Activated CD4-positive, alpha-beta T cell treated with anti-CD3 and anti-CD28 coated beads, Interleukin-2, amount 10 ng/mL, durations not matched to agents 7 days and 5 days (primary cell): ENCODE results near the gene ERC1. TPM values are rescaled to one million over a fixed set of nuclear protein-coding genes. Genes with fewer than 3 reads are reported as not detected.

Experiments
- CTCF ChIA-PET: fragments of 350-600 bp; sonication (Branson Sonifier 250); formaldehyde crosslinking; loops from one replicate; lab custom pipeline; 2021; ENCODE audit warnings: antibody characterized with exemption; lab: Charles Lee
- POLR2A ChIA-PET: fragments of 350-600 bp; sonication (Branson Sonifier 250); formaldehyde crosslinking; loops from one replicate; lab custom pipeline; 2021; ENCODE audit warnings: antibody characterized with exemption; lab: Charles Lee
- DNase-seq: peaks from one replicate; pipeline ENCODE4 v3.0.0-alpha.2; 2020
- H3K27ac Mint-ChIP-seq: one replicate; pipeline ENCODE4 v1.8.0; 2021; ENCODE audit warnings: mild to moderate bottlenecking, moderate library complexity, mixed read lengths
- H3K27me3 Mint-ChIP-seq: one replicate; pipeline ENCODE4 v1.8.0; 2021; ENCODE audit warnings: mixed read lengths
- H3K36me3 Mint-ChIP-seq: one replicate; pipeline ENCODE4 v1.8.0; 2021; ENCODE audit warnings: low read depth, mixed read lengths
- H3K4me1 Mint-ChIP-seq: one replicate; pipeline ENCODE4 v1.8.0; 2021; ENCODE audit warnings: mixed read lengths
- H3K4me3 Mint-ChIP-seq: one replicate; pipeline ENCODE4 v1.8.0; 2021; ENCODE audit warnings: mild to moderate bottlenecking, moderate library complexity, mixed read lengths
- H3K9me3 Mint-ChIP-seq: one replicate; pipeline ENCODE4 v1.8.0; 2021; ENCODE audit warnings: mixed read lengths
- total RNA-seq, 2 experiments: library from RNA; stranded (reverse); gene quantifications; one replicate each; pipeline ENCODE4 v1.2.3, GENCODE V29; 2021

ERC1 gene
- total RNA-seq, 2 experiments from 2014 or later, result 38.7 to 43.4 TPM

DNA sequence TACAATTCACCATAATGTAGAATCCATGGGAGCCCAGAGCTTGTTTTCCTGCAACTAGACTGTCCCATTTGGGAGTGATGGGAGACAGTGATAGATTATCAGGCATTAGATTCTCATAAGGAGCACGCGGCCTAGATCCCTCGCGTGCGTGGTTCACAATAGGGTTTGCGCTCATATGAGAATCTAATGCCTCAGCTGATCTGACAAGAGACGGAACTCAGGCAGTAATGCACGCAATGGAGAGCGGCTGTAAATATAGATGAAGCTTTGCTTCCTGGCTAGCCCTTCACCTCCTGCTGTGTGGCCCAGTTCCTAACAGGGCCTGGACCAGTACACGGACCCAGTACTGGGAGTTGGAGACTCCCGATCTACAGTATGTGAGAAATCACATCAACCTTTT is 476.7 kb downstream of the ERC1 start:
- Mint-ChIP-seq H3K27me3 (no peaks in the 10 kb centered on the region), H3K36me3 (no peaks in the 10 kb centered on the region), H3K27ac (no peak overlapping the region), H3K4me3 (no peak overlapping the region), H3K4me1 (no peaks in the 10 kb centered on the region), H3K9me3 (no peaks in the 10 kb centered on the region)
- ChIA-PET POLR2A (no interaction called here), CTCF (no interaction called here)
- DNase-seq, result no peak

DNA sequence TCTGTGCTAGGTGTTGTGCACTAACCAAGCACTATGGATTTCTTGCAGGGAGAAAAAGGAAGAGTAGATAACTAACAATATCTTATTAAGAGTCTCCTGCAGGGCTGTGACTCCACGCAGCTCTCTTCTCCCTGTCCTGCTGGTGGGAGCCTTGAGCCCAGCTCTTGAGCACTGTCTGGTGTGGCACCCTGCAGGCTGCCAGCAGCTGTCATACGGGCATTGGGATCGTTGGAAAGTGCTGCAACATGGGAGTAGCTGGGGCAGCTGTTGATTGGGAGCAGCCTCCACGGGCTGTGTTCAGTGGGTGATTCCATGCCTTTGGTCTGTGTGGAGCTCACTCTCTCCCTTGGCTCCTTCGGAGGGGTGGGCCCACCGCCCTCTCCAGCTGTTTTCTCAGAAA is 478.0 kb downstream of the ERC1 start:
- no peaks in the 10 kb centered on the region for H3K4me1 Mint-ChIP-seq
- H3K36me3 Mint-ChIP-seq, result peaks cover 2% of the 10 kb centered on the region
- ChIA-PET CTCF (interaction anchor here (0.9 kb wide), 1 partner anchor 43 kb away, joined by 3 read pairs; no protein-coding TSS in a partner anchor), POLR2A (interaction anchor here (0.6 kb wide), 1 partner anchor 405 kb away, joined by 3 read pairs; no protein-coding TSS in a partner anchor)
- no peak overlapping the region for H3K4me3 Mint-ChIP-seq
- H3K9me3 Mint-ChIP-seq, result no peaks in the 10 kb centered on the region
- no peaks in the 10 kb centered on the region for H3K27me3 Mint-ChIP-seq
- no peak for DNase-seq
- no peak overlapping the region for H3K27ac Mint-ChIP-seq

- H3K9me3 Mint-ChIP-seq, result no peaks in the 10 kb centered on the region
- POLR2A ChIA-PET, result no interaction called here
- H3K4me1 Mint-ChIP-seq, result no peaks in the 10 kb centered on the region
- peaks cover 2% of the 10 kb centered on the region for H3K36me3 Mint-ChIP-seq
- H3K4me3 Mint-ChIP-seq, result no peak overlapping the region
- DNase-seq, result no peak
- CTCF ChIA-PET, result interaction anchor here (0.6 to 0.9 kb wide), 2 partner anchors 44 to 532 kb away, joined by 3 read pairs; no protein-coding TSS in a partner anchor
- no peak overlapping the region for H3K27ac Mint-ChIP-seq
- no peaks in the 10 kb centered on the region for H3K27me3 Mint-ChIP-seq
These were observed 479.0 kb downstream of the ERC1 start for GRCh38 chr12:1470051-1470450.

DNA sequence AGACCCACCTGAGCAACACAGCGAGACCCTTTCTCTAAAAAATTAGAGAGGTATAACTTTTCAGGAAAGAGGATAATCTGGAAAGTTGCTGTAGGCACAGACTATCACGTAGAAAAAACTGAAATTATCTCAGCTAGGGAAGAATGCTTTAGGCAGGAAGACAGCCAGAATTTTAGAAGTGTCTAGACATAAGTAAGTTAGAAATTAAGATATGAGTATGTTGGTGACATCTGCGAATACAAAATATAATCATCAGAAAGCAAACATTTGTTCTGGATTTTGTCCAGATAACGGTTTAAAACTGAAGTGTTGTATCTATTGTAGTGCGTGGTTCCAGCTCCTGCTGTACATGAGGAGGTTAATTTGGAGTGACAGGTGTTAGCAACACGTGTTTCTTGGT is 480.2 kb downstream of the ERC1 start:
- CTCF ChIA-PET, result no interaction called here
- H3K4me1 Mint-ChIP-seq, result no peaks in the 10 kb centered on the region

GRCh38 chr12:1473418-1473817 is 482.4 kb downstream of the ERC1 start:
- H3K4me3 Mint-ChIP-seq, result peak overlapping the region; percentile 32
- no peaks in the 10 kb centered on the region for H3K9me3 Mint-ChIP-seq
- H3K27me3 Mint-ChIP-seq, result no peaks in the 10 kb centered on the region
- peak overlapping the region; percentile 48 for H3K27ac Mint-ChIP-seq
- ChIA-PET POLR2A (no interaction called here), CTCF (interaction anchor here (2.1 to 2.2 kb wide), 2 partner anchors 11 to 109 kb away, joined by 5 to 9 read pairs; no protein-coding TSS in a partner anchor)
- H3K4me1 Mint-ChIP-seq, result no peaks in the 10 kb centered on the region
- peaks cover 2% of the 10 kb centered on the region for H3K36me3 Mint-ChIP-seq
- DNase-seq, result peak; percentile 58

More for the DNA sequence above, 480.2 kb downstream of the ERC1 start:
- Mint-ChIP-seq H3K27me3 (no peaks in the 10 kb centered on the region), H3K9me3 (no peaks in the 10 kb centered on the region), H3K4me3 (no peak overlapping the region), H3K27ac (no peak overlapping the region), H3K36me3 (peaks cover 2% of the 10 kb centered on the region)
- no peak for DNase-seq
- POLR2A ChIA-PET, result no interaction called here

- H3K36me3 Mint-ChIP-seq, result peaks cover 2% of the 10 kb centered on the region
- CTCF ChIA-PET, result interaction anchor here (0.5 to 2.2 kb wide), 4 partner anchors 11 to 620 kb away, joined by 3 to 9 read pairs (median 4); no protein-coding TSS in a partner anchor
- POLR2A ChIA-PET, result no interaction called here
- no peaks in the 10 kb centered on the region for H3K9me3 Mint-ChIP-seq
- no peak overlapping the region for H3K27ac Mint-ChIP-seq
- no peak overlapping the region for H3K4me3 Mint-ChIP-seq
- DNase-seq, result no peak
- no peaks in the 10 kb centered on the region for H3K27me3 Mint-ChIP-seq
- H3K4me1 Mint-ChIP-seq, result no peaks in the 10 kb centered on the region
These were observed 483.1 kb downstream of the ERC1 start for GRCh38 chr12:1474041-1474573.

DNA sequence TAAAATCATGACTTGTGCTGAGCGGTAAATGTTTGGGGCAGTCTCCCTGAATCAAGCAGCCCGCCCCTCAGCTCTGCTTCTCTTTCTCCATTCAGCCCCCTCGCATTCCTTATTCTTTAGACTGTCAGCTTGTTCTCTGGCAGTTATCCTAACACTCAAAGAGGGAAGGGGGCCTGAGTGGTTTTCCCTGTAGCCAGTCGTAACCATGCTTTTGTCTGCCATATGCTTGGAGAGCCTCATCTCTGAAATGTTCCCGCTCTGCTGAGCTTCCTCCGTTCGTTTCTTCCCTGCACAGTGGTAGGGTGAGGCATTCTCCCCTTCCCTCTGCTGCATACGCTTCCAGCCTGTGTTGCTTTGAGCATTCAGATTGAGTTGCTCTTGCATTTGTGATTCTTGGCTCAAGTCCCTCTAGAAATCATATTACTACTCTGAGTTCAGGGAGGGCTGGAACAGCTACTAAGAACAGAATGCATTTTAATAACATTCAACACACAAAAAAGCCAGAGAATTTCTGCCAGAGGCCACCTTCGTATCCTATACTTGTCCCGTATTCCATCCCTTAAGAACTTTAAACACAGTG is 483.6 kb downstream of the ERC1 start:
- Mint-ChIP-seq H3K9me3 (no peaks in the 10 kb centered on the region), H3K4me3 (no peak overlapping the region), H3K27me3 (no peaks in the 10 kb centered on the region), H3K36me3 (peaks cover 2% of the 10 kb centered on the region), H3K27ac (no peak overlapping the region), H3K4me1 (no peaks in the 10 kb centered on the region)
- DNase-seq, result no peak
- ChIA-PET CTCF (interaction anchor here (0.5 to 2.2 kb wide), 4 partner anchors 10 to 621 kb away, joined by 3 to 9 read pairs (median 4); no protein-coding TSS in a partner anchor), POLR2A (no interaction called here)

DNA sequence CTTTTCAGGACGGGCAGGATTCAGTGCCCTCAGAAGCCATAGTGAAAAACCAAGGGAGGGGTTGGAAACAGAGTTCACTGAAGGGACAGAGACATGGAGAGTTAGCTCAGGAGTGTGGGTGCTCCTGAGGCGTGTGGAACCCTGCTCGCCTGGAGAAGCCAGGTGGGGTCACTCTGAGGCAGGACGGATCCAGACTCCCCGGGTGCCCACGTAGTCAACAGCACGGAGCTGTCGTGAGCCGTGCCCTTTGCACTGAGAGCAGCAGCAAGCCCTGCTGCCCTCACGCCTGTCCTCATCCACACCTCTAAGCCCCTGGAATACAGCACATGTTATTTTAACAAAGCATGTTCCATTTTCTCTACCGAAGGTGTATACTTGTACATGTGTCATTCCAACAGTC is 488.6 kb downstream of the ERC1 start:
- no peak for DNase-seq
- ChIA-PET CTCF (no interaction called here), POLR2A (no interaction called here)
- H3K9me3 Mint-ChIP-seq, result no peaks in the 10 kb centered on the region
- no peak overlapping the region for H3K27ac Mint-ChIP-seq
- no peaks in the 10 kb centered on the region for H3K36me3 Mint-ChIP-seq
- no peaks in the 10 kb centered on the region for H3K4me1 Mint-ChIP-seq
- no peaks in the 10 kb centered on the region for H3K27me3 Mint-ChIP-seq
- H3K4me3 Mint-ChIP-seq, result no peak overlapping the region

GRCh38 chr12:1481326-1481725 is 490.3 kb downstream of the ERC1 start:
- POLR2A ChIA-PET, result interaction anchor here (0.6 kb wide), 1 partner anchor 357 kb away, joined by 3 read pairs; no protein-coding TSS in a partner anchor
- no peaks in the 10 kb centered on the region for H3K4me1 Mint-ChIP-seq
- no peaks in the 10 kb centered on the region for H3K9me3 Mint-ChIP-seq
- no peak for DNase-seq
- no peaks in the 10 kb centered on the region for H3K36me3 Mint-ChIP-seq
- CTCF ChIA-PET, result no interaction called here
- no peak overlapping the region for H3K27ac Mint-ChIP-seq
- no peaks in the 10 kb centered on the region for H3K27me3 Mint-ChIP-seq
- H3K4me3 Mint-ChIP-seq, result no peak overlapping the region

- POLR2A ChIA-PET, result interaction anchor here (0.6 kb wide), 1 partner anchor 357 kb away, joined by 3 read pairs; no protein-coding TSS in a partner anchor
- H3K4me3 Mint-ChIP-seq, result no peak overlapping the region
These were observed 490.9 kb downstream of the ERC1 start for GRCh38 chr12:1481906-1482305.

GRCh38 chr12:1488908-1489381 is 497.9 kb downstream of the ERC1 start:
- H3K4me3 Mint-ChIP-seq, result no peak overlapping the region
- H3K4me1 Mint-ChIP-seq, result peaks cover 15% of the 10 kb centered on the region
- ChIA-PET POLR2A (no interaction called here), CTCF (interaction anchor here (0.6 to 1.8 kb wide), 3 partner anchors 12 to 452 kb away, joined by 3 to 5 read pairs (median 3); no protein-coding TSS in a partner anchor)
- H3K36me3 Mint-ChIP-seq, result peaks cover 12% of the 10 kb centered on the region
- H3K27me3 Mint-ChIP-seq, result no peaks in the 10 kb centered on the region
- no peaks in the 10 kb centered on the region for H3K9me3 Mint-ChIP-seq
- peak; percentile 36 for DNase-seq
- peak overlapping the region; percentile 47 for H3K27ac Mint-ChIP-seq

More at GRCh38 chr12:1481906-1482305, 490.9 kb downstream of the ERC1 start:
- Mint-ChIP-seq H3K27me3 (no peaks in the 10 kb centered on the region), H3K9me3 (no peaks in the 10 kb centered on the region), H3K36me3 (no peaks in the 10 kb centered on the region), H3K27ac (no peak overlapping the region), H3K4me1 (no peaks in the 10 kb centered on the region)
- DNase-seq, result no peak
- CTCF ChIA-PET, result interaction anchor here (0.6 kb wide), 1 partner anchor 300 kb away, joined by 3 read pairs; no protein-coding TSS in a partner anchor

DNA sequence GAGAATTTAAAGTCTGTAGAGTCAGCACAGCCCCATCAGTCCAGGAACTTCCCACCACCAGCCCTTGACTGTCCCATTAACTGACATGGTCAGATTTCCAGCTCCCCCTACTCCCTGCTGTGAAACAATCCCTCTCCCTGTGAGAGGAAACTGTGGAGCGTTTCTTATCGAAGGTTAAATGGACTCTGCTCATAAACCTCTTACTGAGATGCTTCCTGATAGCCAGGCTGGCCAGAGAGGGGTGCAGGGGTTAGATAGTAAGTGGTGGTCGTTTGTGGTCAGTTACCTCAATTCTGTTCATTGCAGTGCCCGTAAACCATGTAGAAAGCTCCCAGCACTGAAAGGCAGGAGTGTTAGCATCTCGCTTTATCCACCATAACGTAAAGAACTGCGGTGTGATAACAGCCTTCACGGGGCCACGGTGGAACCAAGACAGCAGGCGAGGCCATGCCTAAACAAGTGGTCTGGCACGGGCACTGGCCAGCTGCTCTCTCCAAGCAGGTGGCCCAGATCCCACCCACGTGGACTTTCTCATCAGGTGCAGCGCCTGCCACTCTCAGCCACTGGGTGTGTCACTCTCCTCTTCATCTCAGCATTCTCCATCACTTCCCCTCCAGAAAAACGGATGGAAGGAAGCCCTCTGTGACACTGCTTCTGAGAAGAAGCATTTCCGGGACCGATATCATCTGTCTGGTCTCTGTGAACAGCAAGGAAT is 501.1 kb downstream of the ERC1 start:
- no peak overlapping the region for H3K4me3 Mint-ChIP-seq
- no peaks in the 10 kb centered on the region for H3K27me3 Mint-ChIP-seq
- H3K27ac Mint-ChIP-seq, result no peak overlapping the region
- H3K36me3 Mint-ChIP-seq, result peaks cover 12% of the 10 kb centered on the region
- POLR2A ChIA-PET, result no interaction called here
- H3K4me1 Mint-ChIP-seq, result peaks cover 15% of the 10 kb centered on the region
- CTCF ChIA-PET, result interaction anchor here (1.5 kb wide), 1 partner anchor 16 kb away, joined by 3 read pairs; no protein-coding TSS in a partner anchor
- DNase-seq, result no peak
- no peaks in the 10 kb centered on the region for H3K9me3 Mint-ChIP-seq
